Middle frontal gyrus (tissue), 1 donor: ENCODE results near the gene C18orf54.
"Not testable (repeated sequence)": the region's sequence is repeated elsewhere in the genome, so short reads cannot be mapped to it uniquely, and the experiment has no call there.

Source experiments
- DNase-seq: peaks from one replicate; pipeline ENCODE4 v3.0.0-alpha.2; 2015; ENCODE audit warnings: low spot score; ENCODE audit errors: extremely low spot score

The C18orf54 gene

DNA sequence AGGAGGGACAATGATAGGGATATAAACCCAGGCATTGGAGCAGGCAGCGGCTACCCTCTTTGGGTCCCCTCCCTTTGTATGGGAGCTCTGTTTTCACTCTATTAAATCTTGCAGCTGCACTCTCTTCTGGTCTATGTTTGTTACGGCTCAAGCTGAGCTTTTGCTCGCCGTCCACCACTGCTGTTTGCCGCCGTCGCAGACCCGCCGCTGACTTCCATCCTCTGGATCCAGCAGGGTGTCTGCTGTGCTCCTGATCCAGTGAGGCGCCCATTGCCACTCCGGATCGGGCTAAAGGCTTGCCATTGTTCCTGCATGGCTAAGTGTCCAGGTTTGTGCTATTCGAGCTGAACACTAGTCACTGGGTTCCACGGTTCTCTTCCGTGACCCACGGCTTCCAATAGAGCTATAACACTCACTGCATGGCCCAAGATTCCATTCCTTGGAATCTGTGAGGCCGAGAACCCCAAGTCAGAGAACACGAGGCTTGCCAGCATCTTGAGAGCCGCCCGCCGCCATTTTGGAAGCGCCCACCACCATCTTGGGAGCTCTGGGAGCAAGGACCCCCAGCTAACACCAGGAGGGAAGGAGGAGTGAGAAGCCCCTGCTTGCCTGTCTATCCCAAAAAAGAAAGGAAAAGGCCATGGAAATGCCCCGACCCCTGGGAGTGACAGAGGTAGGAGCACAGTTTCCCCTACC is 29.2 kb downstream of the C18orf54 start:
- not testable (repeated sequence) for DNase-seq

DNA sequence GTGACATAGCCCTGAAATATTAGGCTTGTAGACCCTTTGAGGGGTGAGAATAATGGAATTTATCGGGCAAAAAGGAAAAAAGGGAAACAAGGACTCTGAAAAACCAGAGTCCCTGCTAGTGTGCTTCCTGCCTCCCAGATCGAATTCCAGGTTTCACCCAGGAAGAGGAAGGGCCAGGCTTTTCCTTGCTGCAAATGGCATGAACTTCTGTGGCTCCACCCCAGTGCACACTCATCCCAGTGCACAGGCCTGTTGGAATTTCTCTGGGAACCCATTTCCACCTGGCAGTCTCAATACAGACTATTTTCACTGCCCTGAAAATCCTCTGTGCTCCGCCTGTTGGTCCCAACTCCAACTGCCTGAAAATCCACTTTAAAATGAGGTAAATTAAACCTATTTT is 29.9 kb downstream of the C18orf54 start:
- no peak for DNase-seq

GRCh38 chr18:54388203-54389142 is 30.8 kb downstream of the C18orf54 start:
- DNase-seq: no peak

DNA sequence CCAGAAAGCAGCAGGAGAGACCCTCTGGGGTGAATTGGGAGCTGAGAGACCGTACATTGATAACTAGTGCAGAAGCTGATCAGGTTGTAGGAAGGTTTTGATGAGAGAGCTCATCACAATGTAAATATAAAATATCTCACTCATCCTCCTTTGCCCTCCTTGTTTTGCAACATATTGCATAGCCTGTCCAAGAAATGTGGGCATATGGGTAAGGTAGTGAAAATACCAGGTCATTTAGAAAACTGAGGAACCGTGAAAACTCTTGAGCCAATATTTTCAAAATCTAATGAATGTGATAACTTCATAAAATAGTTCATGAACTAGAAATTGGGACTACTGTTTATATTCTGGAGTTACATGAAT is 31.4 kb downstream of the C18orf54 start:
- DNase-seq: no peak

GRCh38 chr18:54390838-54391237 is 33.1 kb downstream of the C18orf54 start:
- no peak for DNase-seq

DNA sequence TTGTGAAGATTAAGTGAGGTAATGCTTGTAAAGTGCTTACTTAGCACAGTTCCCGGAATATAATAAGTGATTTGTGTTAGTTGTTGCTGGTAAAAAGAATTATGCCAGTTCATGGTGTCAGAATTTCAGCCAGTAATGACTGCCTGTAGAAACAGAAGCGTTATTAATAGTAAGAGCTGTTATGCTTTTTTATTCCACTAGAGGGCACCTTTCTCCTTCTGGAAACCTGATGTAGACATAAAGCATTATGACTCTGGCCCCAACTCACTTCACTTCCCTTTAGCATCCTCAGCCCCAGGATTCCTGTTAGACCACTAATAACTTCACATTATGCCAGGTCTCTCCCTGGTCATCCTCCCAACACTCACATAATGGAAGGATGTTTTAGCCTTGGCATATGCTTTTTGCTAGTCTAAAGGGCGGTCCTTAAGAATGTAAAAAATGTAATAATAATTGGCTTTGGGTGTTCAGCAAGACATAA is 34.9 kb downstream of the C18orf54 start:
- peak; percentile 41 for DNase-seq

DNA sequence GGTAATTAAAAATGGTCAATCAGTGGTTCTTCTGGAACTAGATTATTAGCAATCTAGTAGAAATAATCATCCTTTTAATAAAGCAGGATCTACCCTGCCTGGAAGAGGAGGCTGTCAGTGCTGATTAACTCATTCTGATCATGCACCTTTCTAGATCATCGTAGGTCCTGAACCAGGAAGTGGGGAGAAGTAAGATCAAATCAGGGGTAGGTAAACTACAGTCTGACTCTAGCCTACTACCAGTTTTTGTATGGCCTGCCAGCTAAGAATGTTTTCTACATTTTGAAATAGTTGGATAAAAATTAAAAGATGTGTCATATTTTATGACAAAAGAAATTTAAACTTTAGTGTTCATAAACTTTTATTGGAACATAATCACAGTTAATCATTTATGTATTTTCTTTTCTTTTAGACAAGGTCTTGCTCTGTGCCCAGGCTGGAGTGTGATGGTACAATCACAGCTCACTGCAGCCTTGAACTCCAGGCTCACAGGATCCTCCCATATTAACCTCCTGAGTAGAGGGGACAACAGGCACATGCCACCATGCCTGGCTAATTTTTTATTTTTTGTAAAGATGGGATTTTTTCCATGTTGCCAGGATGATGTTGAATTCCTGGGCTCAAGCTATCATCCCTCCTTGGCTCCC is 36.1 kb downstream of the C18orf54 start:
- no peak for DNase-seq

GRCh38 chr18:54396760-54397159 is 39.1 kb downstream of the C18orf54 start:
- DNase-seq: no peak

- DNase-seq: no peak
Measured at GRCh38 chr18:54405290-54405689, 47.6 kb downstream of the C18orf54 start.

GRCh38 chr18:54411781-54412180 is 54.1 kb downstream of the C18orf54 start:
- DNase-seq: no peak

DNA sequence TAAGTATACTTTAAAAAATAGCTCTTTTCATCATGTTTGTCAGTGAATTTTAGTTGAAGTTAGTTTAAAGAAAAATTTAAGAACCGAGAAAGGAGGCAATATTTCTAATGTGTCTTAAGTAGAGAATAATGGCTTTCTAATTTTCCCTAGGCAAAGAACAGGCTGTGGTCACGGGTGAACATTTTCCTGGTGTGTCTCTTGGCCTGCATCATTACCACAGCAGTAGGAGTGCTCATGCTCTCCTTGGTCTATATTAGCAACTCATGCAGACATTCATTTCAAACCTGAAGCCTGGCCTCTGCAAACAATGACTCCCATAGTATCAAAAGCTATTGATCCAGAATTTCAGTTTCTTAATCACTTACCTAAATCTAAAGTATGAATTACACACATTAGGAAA is 57.4 kb downstream of the C18orf54 start:
- no peak for DNase-seq

DNA sequence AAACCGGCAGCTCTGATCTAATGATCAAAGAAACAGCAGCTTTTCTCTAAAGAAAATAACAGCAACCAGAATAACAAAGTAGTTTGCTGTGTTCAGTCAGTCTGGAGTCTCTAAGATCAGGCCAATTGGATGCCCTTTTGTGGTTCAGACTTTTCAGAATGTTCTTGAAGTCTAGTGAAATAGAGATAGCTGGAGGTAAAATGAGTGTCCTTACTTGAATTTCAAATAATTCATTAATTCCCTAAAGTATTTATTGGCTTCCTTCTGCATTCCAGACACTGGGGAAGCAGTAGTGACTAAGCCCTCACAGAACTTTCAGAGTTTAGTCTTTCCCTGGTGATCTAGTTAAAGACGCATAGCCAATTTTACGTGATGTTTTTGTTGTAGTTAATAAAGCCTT is 58.7 kb downstream of the C18orf54 start:
- no peak for DNase-seq

DNA sequence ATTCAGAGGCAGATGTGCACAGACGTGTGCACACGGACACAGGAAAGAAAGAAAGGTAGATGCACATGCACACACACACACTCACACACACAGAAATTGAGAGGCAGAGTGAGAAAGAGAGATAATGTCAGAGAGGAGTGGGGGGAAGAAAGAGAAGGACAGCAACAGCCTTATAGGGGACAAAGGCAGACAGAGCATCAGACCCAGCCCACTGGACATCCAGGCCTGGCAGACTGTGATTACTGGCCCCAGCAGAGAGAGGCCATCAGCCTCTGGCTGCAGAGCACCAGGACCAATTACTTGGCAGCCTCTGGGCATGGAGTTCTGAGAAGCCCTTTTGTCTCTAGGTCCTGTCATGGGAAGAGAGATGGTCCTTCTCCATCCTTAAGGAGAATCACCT is 66.1 kb downstream of the C18orf54 start:
- DNase-seq: no peak

- no peak for DNase-seq
Measured at GRCh38 chr18:54426085-54426665, 68.5 kb downstream of the C18orf54 start.
